ENCODE measurements around the gene ATF6.

ATF6 gene

GRCh38 chr1:161966067-161966466 lies 199.9 kb downstream of the ATF6 start:
- H3K4me3 ChIP-seq (ENCODE audit: control insufficient read depth, low read depth, low read length), result no peak overlapping the region
- no peak for DNase-seq (ENCODE audit: low read depth)
- TF ChIP-seq CTCF (conservative IDR thresholded peaks at IDR 0.05; ENCODE audit: control insufficient read depth, insufficient read depth, low read depth, low read length), result no peak

- no peak for DNase-seq (ENCODE audit: low read depth)
- no peak overlapping the region for H3K4me3 ChIP-seq (ENCODE audit: control insufficient read depth, low read depth, low read length)
- no peak for TF ChIP-seq CTCF (conservative IDR thresholded peaks at IDR 0.05; ENCODE audit: control insufficient read depth, insufficient read depth, low read depth, low read length)
These were observed 203.9 kb downstream of the ATF6 start for GRCh38 chr1:161970036-161970435.

- H3K4me3 ChIP-seq (ENCODE audit: control insufficient read depth, low read depth, low read length), result no peak overlapping the region
- DNase-seq (ENCODE audit: low read depth), result no peak
- TF ChIP-seq CTCF (conservative IDR thresholded peaks at IDR 0.05; ENCODE audit: control insufficient read depth, insufficient read depth, low read depth, low read length), result no peak
These were observed 204.5 kb downstream of the ATF6 start for GRCh38 chr1:161970633-161971032.

GRCh38 chr1:161972828-161973227 lies 206.7 kb downstream of the ATF6 start:
- H3K4me3 ChIP-seq (ENCODE audit: control insufficient read depth, low read depth, low read length), result no peak overlapping the region
- no peak for DNase-seq (ENCODE audit: low read depth)
- TF ChIP-seq CTCF (conservative IDR thresholded peaks at IDR 0.05; ENCODE audit: control insufficient read depth, insufficient read depth, low read depth, low read length), result no peak

- no peak for TF ChIP-seq CTCF (conservative IDR thresholded peaks at IDR 0.05; ENCODE audit: control insufficient read depth, insufficient read depth, low read depth, low read length)
- H3K4me3 ChIP-seq (ENCODE audit: control insufficient read depth, low read depth, low read length), result no peak overlapping the region
- no peak for DNase-seq (ENCODE audit: low read depth)
These were observed 208.1 kb downstream of the ATF6 start for GRCh38 chr1:161973924-161974845.

- no peak overlapping the region for H3K4me3 ChIP-seq (ENCODE audit: control insufficient read depth, low read depth, low read length)
- TF ChIP-seq CTCF (conservative IDR thresholded peaks at IDR 0.05; ENCODE audit: control insufficient read depth, insufficient read depth, low read depth, low read length), result no peak
- no peak for DNase-seq (ENCODE audit: low read depth)
These were observed 212.1 kb downstream of the ATF6 start for GRCh38 chr1:161978011-161978790.
